Left lung (tissue), 10 donors: Measurements from ENCODE around the gene ASB2. TPM values are rescaled to one million over a fixed set of nuclear protein-coding genes. Genes with fewer than 3 reads are reported as not detected.

Source experiments
- ATAC-seq: fragments of 200-7000 bp; cut with Tn5 transposase; one replicate; pipeline ENCODE4 v1.9.1; 2020; ENCODE audit warnings: moderate library complexity
- DNase-seq, 4 donors: peaks; one replicate each; pipeline ENCODE4 v3.0.0-alpha.2; 2013 to 2020
- H3K27ac ChIP-seq, 2 donors: fragments of 200-600 bp; sonication (generic) in 1 of 2; one replicate each; pipeline versions ENCODE4 v1.5.0 to v1.8.0; 2020 to 2021
- H3K27me3 ChIP-seq, 2 donors: fragments of 200-600 bp; sonication (generic) in 1 of 2; one replicate each; pipeline versions ENCODE4 v1.5.0 to v1.8.0; 2020 to 2021
- H3K36me3 ChIP-seq, 2 donors: fragments of 200-600 bp; sonication (generic) in 1 of 2; one replicate each; pipeline versions ENCODE4 v1.5.0 to v1.8.0; 2020 to 2021
- H3K4me1 ChIP-seq, 2 donors: fragments of 200-600 bp; one replicate each; pipeline ENCODE4 v1.8.0; 2021
- H3K4me3 ChIP-seq, 2 donors: fragments of 200-600 bp; sonication (generic) in 1 of 2; one replicate each; pipeline versions ENCODE4 v1.5.0 to v1.8.0; 2020 to 2021; ENCODE audit warnings: mild to moderate bottlenecking in 1 of 2
- H3K9me3 ChIP-seq, 2 donors: fragments of 200-600 bp; sonication (generic) in 1 of 2; one replicate each; pipeline versions ENCODE4 v1.5.0 to v1.8.0; 2020 to 2021
- CTCF ChIP-seq, 2 donors: fragments of 200-600 bp; sonication (generic) in 1 of 2; IDR thresholded peaks; one replicate each; pipeline versions ENCODE4 v1.5.0 to v1.8.0; 2021; ENCODE audit warnings: antibody characterized with exemption in 2 of 2
- intact Hi-C, 2 donors: fragments of 100-400 bp; cut with DNase I; formaldehyde crosslinking; loops; one replicate each; pipeline versions ENCODE4 v1.11.2 to v1.14.2; 2022
- polyA plus RNA-seq, 6 donors: library from polyadenylated mRNA; unstranded; fragments of 120-200 nt; gene quantifications; one replicate each; pipeline ENCODE4 v1.2.1, GENCODE V29; 2013; ENCODE audit not compliant: insufficient read length in 6 of 6
- total RNA-seq, 2 donors: library from RNA; stranded (reverse); fragmentation: NEBNext Ultra II Directional; extraction: Animal tissue kit (Norgen Biotek cat#: 25700); gene quantifications; one replicate each; pipeline ENCODE4 v1.2.1, GENCODE V29; 2021
- donor health status: DM: no; HTN: yes; CAD: no.
- donor health status: DM: no; HTN: no; CAD: no.

Gene ASB2
- total and polyA plus RNA-seq, 8 donors, result 0.81 to 3.2 (median 1.6) TPM

GRCh38 chr14:93993382-93993781 is 17.0 kb upstream of the ASB2 start:
- peaks cover 0 to 31% of the 10 kb centered on the region in 2 donors for H3K27me3 ChIP-seq
- H3K36me3 ChIP-seq, result no peaks in the 10 kb centered on the region
- no peaks in the 10 kb centered on the region for H3K4me1 ChIP-seq
- intact Hi-C loops, result no loop called here
- DNase-seq (no peak), ATAC-seq (no peak)
- H3K9me3 ChIP-seq, result no peaks in the 10 kb centered on the region
- no peak overlapping the region for H3K27ac ChIP-seq
- no peak overlapping the region for H3K4me3 ChIP-seq
- no peak for TF ChIP-seq CTCF (IDR thresholded peaks at IDR 0.05)

GRCh38 chr14:93991649-93992048 is 15.3 kb upstream of the ASB2 start:
- intact Hi-C loops, result no loop called here
- no peak for TF ChIP-seq CTCF (IDR thresholded peaks at IDR 0.05)
- no peaks in the 10 kb centered on the region for H3K4me1 ChIP-seq

GRCh38 chr14:93991212-93991611 is 14.8 kb upstream of the ASB2 start:
- H3K9me3 ChIP-seq, result no peaks in the 10 kb centered on the region
- H3K36me3 ChIP-seq, result no peaks in the 10 kb centered on the region
- no peak for TF ChIP-seq CTCF (IDR thresholded peaks at IDR 0.05)
- H3K4me1 ChIP-seq, result no peaks in the 10 kb centered on the region
- no peak for ATAC-seq
- no peak overlapping the region for H3K27ac ChIP-seq
- no peak overlapping the region for H3K4me3 ChIP-seq
- peaks cover 0 to 29% of the 10 kb centered on the region in 2 donors for H3K27me3 ChIP-seq
- no peak for DNase-seq
- intact Hi-C loops, result no loop called here

More at GRCh38 chr14:93991649-93992048, 15.3 kb upstream of the ASB2 start:
- ATAC-seq, result no peak
- Histone ChIP-seq H3K36me3 (no peaks in the 10 kb centered on the region), H3K27ac (no peak overlapping the region), H3K9me3 (no peaks in the 10 kb centered on the region), H3K27me3 (peaks cover 0 to 34% of the 10 kb centered on the region in 2 donors), H3K4me3 (no peak overlapping the region)
- no peak for DNase-seq

GRCh38 chr14:93989939-93990338 is 13.6 kb upstream of the ASB2 start:
- Histone ChIP-seq H3K4me3 (no peak overlapping the region), H3K4me1 (no peaks in the 10 kb centered on the region), H3K36me3 (no peaks in the 10 kb centered on the region), H3K9me3 (no peaks in the 10 kb centered on the region), H3K27me3 (peaks cover 0 to 17% of the 10 kb centered on the region in 2 donors), H3K27ac (no peak overlapping the region)
- TF ChIP-seq CTCF (IDR thresholded peaks at IDR 0.05), result no peak
- intact Hi-C loops, result no loop called here
- ATAC-seq (no peak), DNase-seq (no peak)

- no peak for TF ChIP-seq CTCF (IDR thresholded peaks at IDR 0.05)
Observed at GRCh38 chr14:93987815-93988476, 11.6 kb upstream of the ASB2 start.

More at GRCh38 chr14:93987815-93988476, 11.6 kb upstream of the ASB2 start:
- Histone ChIP-seq H3K27ac (no peak overlapping the region), H3K9me3 (no peaks in the 10 kb centered on the region), H3K4me3 (no peak overlapping the region), H3K36me3 (no peaks in the 10 kb centered on the region), H3K4me1 (no peaks in the 10 kb centered on the region), H3K27me3 (peaks cover 0 to 12% of the 10 kb centered on the region in 2 donors)
- ATAC-seq, result no peak
- DNase-seq, result no peak
- intact Hi-C loops, result no loop called here
